CD14-positive monocyte (primary cell): ENCODE results near the gene CBX6. TPM values are rescaled to one million over a fixed set of nuclear protein-coding genes. Genes with fewer than 3 reads are reported as not detected.
A peak's percentile ranks its signal among the peaks of the same experiment; 100 is the strongest.

Source experiments
- DNase-seq, 3 donors: peaks; one replicate each; pipeline ENCODE4 v3.0.0-alpha.2; 2011 to 2022
- H2AFZ ChIP-seq: 2 replicates; pipeline ENCODE4 v1.6.0; 2012; ENCODE audit warnings: mild to moderate bottlenecking, low read depth, low read length, inconsistent platforms; ENCODE audit not compliant: insufficient read depth, poor library complexity, severe bottlenecking
- H3K27ac ChIP-seq, 2 donors: 1 replicate in 1 of 2; 2 replicates in 1 of 2; pipeline ENCODE4 v1.5.1; 2012 to 2013; ENCODE audit warnings: low read length in 2 of 2, control low read depth in 1 of 2, inconsistent platforms in 1 of 2, low read depth in 1 of 2, mild to moderate bottlenecking in 1 of 2
- H3K27me3 ChIP-seq, 2 donors: one replicate each; pipeline versions ENCODE4 v1.6.0 to v1.6.1; 2011 to 2013; ENCODE audit warnings: low read length in 2 of 2; ENCODE audit not compliant: control insufficient read depth in 2 of 2, insufficient read depth in 2 of 2
- H3K36me3 ChIP-seq, 2 donors: replicated peaks in 1 of 2; 1 replicate in 1 of 2; 2 replicates in 1 of 2; pipeline versions ENCODE4 v1.5.1 to v1.6.1; 2012 to 2013; ENCODE audit warnings: low read length in 2 of 2, control low read depth in 1 of 2, inconsistent platforms in 1 of 2, mild to moderate bottlenecking in 1 of 2; ENCODE audit not compliant: insufficient read depth in 2 of 2, control insufficient read depth in 1 of 2
- H3K4me1 ChIP-seq, 2 donors: 1 replicate in 1 of 2; 2 replicates in 1 of 2; pipeline versions ENCODE4 v1.5.1 to v1.6.1; 2012 to 2013; ENCODE audit warnings: low read length in 2 of 2, control low read depth in 1 of 2, inconsistent platforms in 1 of 2, mild to moderate bottlenecking in 1 of 2, moderate library complexity in 1 of 2; ENCODE audit not compliant: insufficient read depth in 2 of 2, control insufficient read depth in 1 of 2
- H3K4me2 ChIP-seq: replicated peaks from 2 replicates; pipeline ENCODE3; 2012; ENCODE audit warnings: low read length, moderate library complexity, mild to moderate bottlenecking; ENCODE audit not compliant: poor library complexity, severe bottlenecking; ENCODE audit errors: extremely low read depth
- H3K4me3 ChIP-seq, 3 experiments: fragments of 200-600 bp in 1 of 3; sonication (generic) in 1 of 3; replicated peaks in 1 of 3; 1 replicate in 2 of 3; 2 replicates in 1 of 3; pipeline ENCODE4 v1.5.1; 2011 to 2013; ENCODE audit warnings: low read length in 3 of 3, mild to moderate bottlenecking in 3 of 3, control low read depth in 2 of 3, low read depth in 2 of 3, inconsistent platforms in 1 of 3, moderate library complexity in 1 of 3
- H3K79me2 ChIP-seq: 2 replicates; pipeline ENCODE4 v1.6.0; 2012; ENCODE audit warnings: mild to moderate bottlenecking, control low read depth, inconsistent platforms, low read length, moderate library complexity; ENCODE audit not compliant: insufficient read depth
- H3K9ac ChIP-seq: 2 replicates; pipeline ENCODE4 v1.6.0; 2017; ENCODE audit warnings: low read length, mild to moderate bottlenecking; ENCODE audit not compliant: insufficient read depth, poor library complexity, severe bottlenecking
- H3K9me3 ChIP-seq, 2 donors: replicated peaks in 1 of 2; 1 replicate in 1 of 2; 2 replicates in 1 of 2; pipeline versions ENCODE4 v1.5.1 to v1.6.1; 2012 to 2013; ENCODE audit warnings: low read length in 2 of 2, control low read depth in 1 of 2; ENCODE audit not compliant: control insufficient read depth in 1 of 2, insufficient read depth in 1 of 2
- H4K20me1 ChIP-seq: 2 replicates; pipeline ENCODE4 v1.6.0; 2012; ENCODE audit warnings: mild to moderate bottlenecking, low read length, control low read depth, moderate library complexity; ENCODE audit not compliant: insufficient read depth
- H3K27ac Mint-ChIP-seq, 7 donors: one replicate each; pipeline ENCODE4 v1.8.0; 2020; ENCODE audit warnings: mild to moderate bottlenecking in 7 of 7, mixed read lengths in 7 of 7, moderate library complexity in 6 of 7, inconsistent platforms in 2 of 7
- H3K27me3 Mint-ChIP-seq, 3 donors: one replicate each; pipeline ENCODE4 v1.8.0; 2021 to 2022; ENCODE audit warnings: low read depth in 3 of 3, mild to moderate bottlenecking in 3 of 3, mixed read lengths in 3 of 3, moderate library complexity in 3 of 3, inconsistent platforms in 1 of 3
- H3K36me3 Mint-ChIP-seq, 2 donors: one replicate each; pipeline ENCODE4 v1.8.0; 2020; ENCODE audit warnings: mixed read lengths in 2 of 2, inconsistent platforms in 1 of 2, mild to moderate bottlenecking in 1 of 2
- H3K4me1 Mint-ChIP-seq: one replicate; pipeline ENCODE4 v1.8.0; 2020; ENCODE audit warnings: mild to moderate bottlenecking, mixed read lengths
- H3K4me3 Mint-ChIP-seq, 2 donors: one replicate each; pipeline ENCODE4 v1.8.0; 2020; ENCODE audit warnings: mild to moderate bottlenecking in 2 of 2, mixed read lengths in 2 of 2, moderate library complexity in 1 of 2
- H3K9me3 Mint-ChIP-seq, 7 donors: one replicate each; pipeline ENCODE4 v1.8.0; 2020 to 2022; ENCODE audit warnings: mixed read lengths in 7 of 7, mild to moderate bottlenecking in 6 of 7, moderate library complexity in 6 of 7, inconsistent platforms in 2 of 7
- WGBS: methylation state at CpG from one replicate; pipeline ENCODE4 v1.1.5; 2013; ENCODE audit warnings: missing lambda C conversion rate; ENCODE audit not compliant: insufficient coverage; 5-methylcytosine and 5-hydroxymethylcytosine counted together
- intact Hi-C, 2 donors: fragments of 100-400 bp; cut with micrococcal nuclease; formaldehyde crosslinking; loops; one replicate each; pipeline versions ENCODE4 v1.15.0 to v1.15.1; 2023
- polyA plus RNA-seq, 3 donors: library from polyadenylated mRNA; depleted of rRNA in 1 of 3; unstranded in 2 of 3; stranded (reverse) in 1 of 3; fragments of 300-500 nt in 2 of 3; fragments of >200 nt in 1 of 3; fragmentation: Illumina TruSeq in 2 of 3; gene quantifications; 1 replicate in 2 of 3; 2 replicates in 1 of 3; pipeline ENCODE4 v1.2.3, GENCODE V29; 2012 to 2021
- TF ChIP-seq, protein P1 (sequence below): fragments of 200-600 bp; IDR thresholded peaks from one replicate; pipeline ENCODE4 v1.8.0; 2022; ENCODE audit warnings: antibody characterized with exemption, mild to moderate bottlenecking

Gene CBX6
- polyA plus RNA-seq, 3 donors = 2.1 to 26.7 (median 5.0) TPM

DNA sequence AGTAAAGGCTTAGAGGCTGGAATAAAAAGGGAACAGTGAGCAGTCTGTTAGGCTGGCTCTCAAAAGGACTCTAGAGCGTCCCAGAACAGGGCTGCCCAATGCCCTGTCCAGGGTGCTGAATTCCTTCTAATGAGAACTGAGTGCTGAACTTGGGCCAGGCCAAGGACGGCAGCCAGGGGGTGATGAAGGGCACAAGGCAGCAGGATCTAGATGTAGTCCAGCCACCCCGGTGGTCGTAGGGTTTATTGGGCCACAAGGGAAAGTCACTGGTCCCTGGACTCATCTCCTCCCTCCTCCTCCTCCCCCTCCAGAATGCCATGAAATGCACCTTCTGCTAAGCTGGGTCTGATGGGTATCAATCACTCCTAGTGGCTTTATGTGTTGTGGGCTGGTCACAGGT lies 47.4 kb downstream of the CBX6 start:
- peak; percentile 15 to 31 (median 15) for DNase-seq
- Histone ChIP-seq H3K27me3 (no peaks in the 10 kb centered on the region), H2AFZ (no peak overlapping the region), H4K20me1 (no peaks in the 10 kb centered on the region), H3K4me3 (no peak overlapping the region), H3K4me2 (no peak overlapping the region), H3K9me3 (peaks cover 0 to 5% of the 10 kb centered on the region in 2 donors), H3K36me3 (no peaks in the 10 kb centered on the region), H3K27ac (no peak overlapping the region), H3K9ac (no peak overlapping the region), H3K79me2 (no peaks in the 10 kb centered on the region), H3K4me1 (no peaks in the 10 kb centered on the region)
- H3K36me3 Mint-ChIP-seq = no peaks in the 10 kb centered on the region
- no peak overlapping the region for H3K4me3 Mint-ChIP-seq
- H3K27me3 Mint-ChIP-seq = peaks cover 0 to 8% (median 0%) of the 10 kb centered on the region in 3 donors
- peaks cover 0 to 4% (median 0%) of the 10 kb centered on the region in 7 donors for H3K9me3 Mint-ChIP-seq
- TF ChIP-seq, protein P1, sequence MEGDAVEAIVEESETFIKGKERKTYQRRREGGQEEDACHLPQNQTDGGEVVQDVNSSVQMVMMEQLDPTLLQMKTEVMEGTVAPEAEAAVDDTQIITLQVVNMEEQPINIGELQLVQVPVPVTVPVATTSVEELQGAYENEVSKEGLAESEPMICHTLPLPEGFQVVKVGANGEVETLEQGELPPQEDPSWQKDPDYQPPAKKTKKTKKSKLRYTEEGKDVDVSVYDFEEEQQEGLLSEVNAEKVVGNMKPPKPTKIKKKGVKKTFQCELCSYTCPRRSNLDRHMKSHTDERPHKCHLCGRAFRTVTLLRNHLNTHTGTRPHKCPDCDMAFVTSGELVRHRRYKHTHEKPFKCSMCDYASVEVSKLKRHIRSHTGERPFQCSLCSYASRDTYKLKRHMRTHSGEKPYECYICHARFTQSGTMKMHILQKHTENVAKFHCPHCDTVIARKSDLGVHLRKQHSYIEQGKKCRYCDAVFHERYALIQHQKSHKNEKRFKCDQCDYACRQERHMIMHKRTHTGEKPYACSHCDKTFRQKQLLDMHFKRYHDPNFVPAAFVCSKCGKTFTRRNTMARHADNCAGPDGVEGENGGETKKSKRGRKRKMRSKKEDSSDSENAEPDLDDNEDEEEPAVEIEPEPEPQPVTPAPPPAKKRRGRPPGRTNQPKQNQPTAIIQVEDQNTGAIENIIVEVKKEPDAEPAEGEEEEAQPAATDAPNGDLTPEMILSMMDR = peak; percentile 28
- 0% methylated on average over 1 of the region's 4 CpGs for WGBS
- intact Hi-C loops = loop anchor here in 1 of 2 donors (10.0 kb wide), 1 partner anchor 1090 kb away; no protein-coding TSS in a partner anchor
- no peaks in the 10 kb centered on the region for H3K4me1 Mint-ChIP-seq
- no peak overlapping the region for H3K27ac Mint-ChIP-seq

DNA sequence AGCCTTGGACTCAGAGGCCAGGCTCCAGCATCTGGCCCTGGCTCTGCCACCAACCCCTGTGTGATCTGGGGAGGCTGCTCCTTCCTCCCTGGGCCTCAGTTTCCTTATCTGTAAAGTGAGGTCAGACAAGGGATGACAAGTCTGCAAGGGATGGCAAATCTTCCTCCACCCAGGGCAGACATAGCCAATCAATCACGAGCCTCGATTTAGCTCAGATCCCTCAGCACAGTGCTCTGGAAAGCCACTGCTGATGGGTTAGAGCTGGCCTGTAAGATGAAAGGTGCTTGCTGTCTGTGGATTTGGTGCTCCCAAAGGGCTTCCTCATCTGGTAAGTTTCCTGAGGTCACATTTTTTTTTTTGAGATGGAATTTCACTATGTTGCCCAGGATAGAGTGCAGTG lies 48.4 kb downstream of the CBX6 start:
- Histone ChIP-seq H3K4me1 (no peaks in the 10 kb centered on the region), H3K4me3 (no peak overlapping the region), H3K4me2 (no peak overlapping the region), H2AFZ (no peak overlapping the region), H4K20me1 (no peaks in the 10 kb centered on the region), H3K79me2 (no peaks in the 10 kb centered on the region), H3K9ac (no peak overlapping the region), H3K27me3 (no peaks in the 10 kb centered on the region), H3K27ac (no peak overlapping the region), H3K9me3 (peaks cover 0 to 1% of the 10 kb centered on the region in 2 donors), H3K36me3 (no peaks in the 10 kb centered on the region)
- TF ChIP-seq, protein P1 = no peak
- H3K36me3 Mint-ChIP-seq = no peaks in the 10 kb centered on the region
- peaks cover 0 to 1% (median 0%) of the 10 kb centered on the region in 7 donors for H3K9me3 Mint-ChIP-seq
- H3K4me1 Mint-ChIP-seq = no peaks in the 10 kb centered on the region
- no peak overlapping the region for H3K27ac Mint-ChIP-seq
- intact Hi-C loops = loop anchor here in 1 of 2 donors (10.0 kb wide), 1 partner anchor 1091 kb away; no protein-coding TSS in a partner anchor
- peaks cover 0 to 11% (median 0%) of the 10 kb centered on the region in 3 donors for H3K27me3 Mint-ChIP-seq
- WGBS = no CpG with 5 or more reads among the region's 2 CpGs
- no peak for DNase-seq
- H3K4me3 Mint-ChIP-seq = no peak overlapping the region
